ENCODE measurements around the gene CATSPER3.

CATSPER3 gene

GRCh38 chr5:134967607-134968006 is at the start of gene CATSPER3:
Gene CATSPER3 (plus strand): TSS chr5:134967907. CDS start chr5:134967992, 85 bp downstream.
- DNase-seq: no peak

DNA sequence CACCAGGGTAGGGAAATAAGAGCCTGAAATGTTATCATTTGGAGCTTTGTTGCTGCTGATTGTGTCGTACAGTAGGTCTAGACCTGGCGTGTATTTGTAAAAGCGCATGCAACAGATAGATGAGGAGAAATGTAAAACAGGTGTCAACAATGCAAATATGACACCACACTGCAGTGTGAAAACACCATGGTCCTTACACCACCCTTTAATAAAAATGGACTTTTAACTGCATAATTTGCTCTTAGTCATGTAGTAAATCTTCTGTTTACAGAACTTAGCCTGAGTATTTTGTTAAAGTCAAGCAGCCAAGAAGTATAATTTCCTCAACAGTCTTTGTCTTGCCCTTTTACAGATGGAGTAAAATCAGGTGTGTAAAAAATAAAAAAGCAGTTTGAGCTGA is 48.8 kb upstream of the CATSPER3 start:
- no peak for DNase-seq

- DNase-seq: no peak
Measured at GRCh38 chr5:134920848-134921575, 46.7 kb upstream of the CATSPER3 start.

GRCh38 chr5:134932508-134932907 is 35.2 kb upstream of the CATSPER3 start:
- no peak for DNase-seq

- DNase-seq: no peak
Measured at GRCh38 chr5:134934202-134934601, 33.5 kb upstream of the CATSPER3 start.

DNA sequence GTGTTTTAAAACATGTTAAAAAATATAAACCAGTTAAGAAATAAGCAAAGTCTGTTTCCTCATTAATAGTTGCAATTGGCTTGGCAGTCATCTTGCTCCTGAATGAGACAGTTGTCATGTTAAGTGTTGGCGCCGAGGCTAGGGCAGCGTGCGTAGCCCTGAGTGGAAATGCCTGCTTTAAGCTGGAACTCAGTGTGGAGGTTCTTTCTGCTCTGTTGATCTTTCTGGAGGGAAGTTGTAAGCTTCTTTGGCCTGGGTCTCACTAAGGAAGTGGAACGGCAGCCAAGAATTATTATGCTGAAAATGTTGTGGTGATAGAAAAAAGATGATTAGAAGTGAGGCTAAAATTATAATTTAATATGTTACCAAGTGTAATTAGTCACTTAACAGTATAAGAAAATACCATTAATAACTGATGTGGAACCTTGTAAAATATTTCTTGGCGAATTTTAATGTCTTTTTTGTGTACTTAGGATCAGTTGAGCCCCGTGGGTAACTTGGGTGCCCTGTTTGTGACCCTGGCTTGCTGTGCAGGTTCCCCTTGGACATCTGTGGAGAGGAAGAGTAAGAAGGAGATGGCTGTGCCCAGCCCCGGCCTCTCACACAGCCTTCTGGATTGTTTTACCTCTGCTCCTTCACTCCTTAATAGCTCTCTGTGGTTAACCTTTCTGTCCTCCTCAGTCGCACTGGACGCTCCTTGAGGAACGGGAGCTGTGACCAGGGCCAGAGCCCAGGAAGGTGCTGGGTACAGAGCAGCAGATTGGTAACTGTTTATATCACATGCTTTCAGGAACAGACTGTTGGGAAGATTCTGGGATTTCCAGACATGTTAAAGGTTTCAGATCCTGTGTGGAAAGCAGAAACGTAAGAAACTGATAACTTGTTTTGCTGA is 31.8 kb upstream of the CATSPER3 start:
- DNase-seq: no peak

GRCh38 chr5:134937526-134937925 is 30.2 kb upstream of the CATSPER3 start:
- DNase-seq: no peak

GRCh38 chr5:134938030-134938429 is 29.7 kb upstream of the CATSPER3 start:
- no peak for DNase-seq

- no peak for DNase-seq
Measured at GRCh38 chr5:134939500-134939899, 28.2 kb upstream of the CATSPER3 start.

DNA sequence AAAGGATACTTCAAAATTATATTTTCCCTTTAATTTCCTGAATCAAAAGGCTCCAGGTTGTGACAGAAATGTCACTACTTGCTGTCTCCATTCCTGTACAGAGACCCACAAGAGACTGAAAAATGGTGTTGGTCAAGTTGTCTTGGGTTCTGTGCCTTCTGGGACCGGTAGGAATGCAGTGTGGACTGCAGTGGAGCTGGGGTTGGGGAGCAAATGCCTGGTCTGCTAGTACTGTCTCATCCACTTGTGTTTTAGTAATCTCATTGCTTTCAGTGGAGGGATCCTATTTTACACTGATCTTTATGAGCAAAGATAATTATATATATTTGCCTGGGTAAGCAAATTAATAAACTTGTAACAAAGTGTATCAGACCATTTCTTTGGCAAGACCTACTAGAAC is 24.2 kb upstream of the CATSPER3 start:
- DNase-seq: no peak

DNA sequence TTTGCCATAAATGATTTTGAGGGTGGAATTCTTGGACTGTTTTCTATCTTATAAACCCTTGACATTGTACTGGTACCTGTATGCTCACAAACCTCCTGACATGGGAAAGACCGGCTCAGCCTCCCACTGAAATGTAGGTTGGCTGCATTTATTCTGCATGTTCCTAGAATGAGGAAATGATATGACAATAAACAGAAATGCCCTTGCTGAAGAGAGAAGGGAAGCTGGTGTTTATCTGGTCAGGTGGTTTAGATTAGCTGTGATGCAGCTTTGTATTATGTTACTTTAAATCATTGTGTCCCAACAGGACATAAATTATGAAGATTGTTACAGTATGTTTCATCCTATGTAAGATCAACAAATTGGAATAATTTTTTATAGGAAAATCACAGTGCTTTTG is 23.1 kb upstream of the CATSPER3 start:
- no peak for DNase-seq

DNA sequence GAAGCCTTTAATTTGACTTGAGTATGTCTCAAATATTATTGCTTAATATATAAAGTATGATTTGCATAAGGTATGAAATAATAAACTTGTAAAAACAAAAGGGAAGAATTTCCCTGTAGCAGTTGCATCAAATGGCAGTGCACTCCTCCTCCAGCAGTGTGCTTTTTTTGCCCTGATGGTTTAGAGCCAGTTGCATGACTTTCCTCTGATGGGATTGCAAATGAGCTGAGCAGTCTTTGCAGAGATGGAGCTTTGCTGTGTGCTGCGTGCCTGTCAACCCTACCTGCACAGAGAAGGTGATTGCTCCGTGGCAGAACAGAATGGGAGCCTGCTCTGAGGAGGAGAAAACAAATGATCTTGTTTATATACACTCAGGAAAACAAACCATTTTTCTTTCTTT is 22.7 kb upstream of the CATSPER3 start:
- DNase-seq: no peak

DNA sequence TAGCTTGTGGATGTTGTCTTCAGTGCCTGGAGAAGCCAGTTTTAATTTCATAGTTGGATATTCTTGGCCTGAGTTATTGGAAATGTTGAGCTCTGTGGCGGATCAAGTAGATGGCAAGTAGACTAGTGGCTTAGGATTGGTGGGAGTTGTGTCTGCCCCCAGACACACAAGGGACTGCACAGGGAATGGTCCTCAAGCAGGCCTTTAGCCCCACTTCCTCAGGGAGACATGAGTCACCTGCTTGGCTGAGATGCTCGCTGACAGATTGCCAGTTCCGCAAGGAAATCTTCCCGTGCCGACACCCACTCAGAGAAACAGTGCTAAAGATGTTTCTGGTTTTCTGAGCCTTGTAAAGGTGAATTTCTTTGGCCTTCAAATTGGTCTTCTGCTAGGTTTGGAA is 18.8 kb upstream of the CATSPER3 start:
- DNase-seq: no peak

DNA sequence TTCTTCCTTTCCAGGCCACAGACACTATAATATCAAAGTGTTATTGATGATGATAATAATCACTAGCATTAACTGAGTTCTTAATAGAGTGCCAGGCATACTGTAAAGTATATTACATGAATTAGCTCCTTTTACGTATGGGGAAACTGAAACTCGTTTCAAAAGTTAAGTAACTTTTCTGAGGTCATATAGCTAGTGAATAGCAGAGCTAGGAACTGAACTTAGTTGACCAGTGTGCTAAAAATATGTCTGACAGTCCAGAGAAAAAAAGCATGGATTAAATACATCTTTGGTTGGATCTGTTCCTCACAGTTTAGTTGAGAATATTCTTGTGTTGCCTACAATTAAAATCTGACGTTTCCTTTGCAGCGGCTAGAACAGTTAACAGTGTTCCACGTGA is 18.4 kb upstream of the CATSPER3 start:
- DNase-seq: no peak

DNA sequence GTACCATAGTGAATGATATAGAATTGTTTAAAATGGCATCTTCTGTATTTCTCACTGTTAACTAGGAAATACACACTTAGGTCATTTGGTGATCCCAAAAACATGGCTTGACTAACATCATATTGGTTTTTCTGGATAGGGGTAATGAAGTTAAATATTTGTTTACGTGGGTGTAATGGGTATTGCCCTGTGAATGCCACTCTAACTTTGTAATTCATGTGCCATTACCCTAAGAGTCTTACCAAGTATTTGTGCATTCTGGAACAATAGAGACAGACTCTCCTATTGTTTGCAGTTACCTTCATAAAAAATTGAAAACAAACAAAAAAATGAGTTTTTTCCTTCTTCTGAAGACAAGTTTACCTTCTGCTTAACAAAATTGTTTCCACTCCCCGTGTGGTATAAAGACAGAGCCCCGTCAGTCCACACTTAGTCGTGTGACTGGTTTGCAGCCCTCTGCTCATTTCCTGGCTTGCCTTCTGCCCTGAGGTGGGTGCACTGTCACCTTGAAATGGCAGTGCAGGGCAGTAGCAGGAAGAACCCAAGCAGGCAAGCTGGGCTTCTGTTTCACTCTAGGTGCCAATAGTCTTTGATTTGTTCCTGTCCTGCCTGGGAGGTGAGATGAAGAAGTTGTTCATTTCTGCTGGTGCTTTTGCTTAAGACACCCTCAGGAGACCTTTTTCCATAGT is 9.6 kb upstream of the CATSPER3 start:
- no peak for DNase-seq

DNA sequence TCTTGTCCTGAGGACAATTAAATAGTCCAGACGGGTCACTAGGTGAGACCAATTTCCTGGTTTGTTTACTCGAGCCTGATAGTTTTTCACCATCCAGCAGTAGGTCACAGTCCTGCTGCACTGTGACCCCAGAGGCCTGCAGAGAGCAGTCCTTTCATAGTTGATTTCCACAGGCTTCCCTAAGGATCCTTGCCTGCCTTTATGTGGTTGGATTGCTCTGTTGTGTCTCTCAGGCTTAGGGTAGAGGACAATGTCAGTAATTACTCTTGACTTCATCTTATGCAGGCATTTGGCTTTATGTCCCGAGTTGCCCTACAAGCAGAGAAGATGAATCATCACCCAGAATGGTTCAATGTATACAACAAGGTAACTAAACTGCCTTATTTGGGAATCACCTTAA is 9.0 kb upstream of the CATSPER3 start:
- no peak for DNase-seq

GRCh38 chr5:134963098-134963497 is 4.6 kb upstream of the CATSPER3 start:
- no peak for DNase-seq

- DNase-seq: no peak
Measured at GRCh38 chr5:134964359-134965270, 3.1 kb upstream of the CATSPER3 start.

- DNase-seq: no peak
Measured at GRCh38 chr5:134965271-134965825, 2.4 kb upstream of the CATSPER3 start.

DNA sequence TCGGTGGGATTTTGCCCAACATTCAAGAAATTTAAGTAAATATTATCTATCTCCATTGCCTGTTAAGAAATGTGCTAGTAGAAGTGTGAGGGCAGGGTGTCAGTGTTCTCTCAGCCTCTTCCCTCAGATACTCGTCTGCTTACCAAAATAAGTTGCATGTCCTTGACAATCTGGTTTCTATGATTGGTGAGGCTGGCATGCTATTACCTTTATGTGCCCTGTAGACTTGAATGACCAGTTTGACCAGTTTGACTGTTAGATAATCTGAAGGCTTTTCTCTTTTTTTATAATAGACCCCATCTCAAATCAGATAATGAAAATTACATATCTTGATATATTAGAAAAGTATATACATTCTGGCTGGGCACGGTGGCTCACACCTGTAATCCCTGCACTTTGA is 348 bp downstream of the CATSPER3 start:
- DNase-seq: no peak

DNA sequence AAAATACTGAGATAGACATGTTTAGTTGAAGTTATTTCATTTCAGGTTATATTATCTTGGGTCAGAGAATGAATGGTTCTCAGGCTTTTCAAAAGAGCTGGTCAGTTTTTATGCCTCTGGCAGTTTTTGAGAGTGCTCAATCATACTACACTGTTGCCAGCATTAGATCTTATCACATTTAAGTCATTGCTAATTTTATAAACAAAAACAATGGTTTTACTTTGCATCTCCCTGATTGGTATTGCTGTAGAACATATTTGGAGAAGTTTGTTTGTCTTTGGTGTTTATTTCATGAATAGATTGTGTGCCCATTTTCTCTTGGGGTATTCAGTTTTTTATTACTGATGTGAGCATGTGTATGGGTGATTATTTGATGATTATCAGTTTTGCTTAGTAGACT is 1.5 kb downstream of the CATSPER3 start:
- no peak for DNase-seq

- no peak for DNase-seq
Measured at GRCh38 chr5:134975078-134975715, 7.5 kb downstream of the CATSPER3 start.

All from hematopoietic multipotent progenitor cell treated with erythropoietin and hydrocortisone succinate and interleukin-3 and kit ligand, for 8 days (in vitro differentiated cells).